ENCODE results near the gene DEK. TPM values are rescaled to one million over a fixed set of nuclear protein-coding genes. Genes with fewer than 3 reads are reported as not detected.

The DEK gene
- total and polyA plus RNA-seq, 4 donors, result 35.2 to 87.6 (median 56.6) TPM

GRCh38 chr6:18277237-18278006, 13.1 kb upstream of the DEK start:
- ATAC-seq (ENCODE audit: insufficient read depth, low FRiP score) (no peak), DNase-seq (no peak)
- Histone ChIP-seq H3K9ac (ENCODE audit: insufficient read depth in 1 of 2, low read length in 2 of 2) (no peak overlapping the region), H3K36me3 (ENCODE audit: control insufficient read depth in 4 of 4, insufficient read depth in 4 of 4, low read length in 4 of 4) (no peaks in the 10 kb centered on the region), H3K27me3 (ENCODE audit: control insufficient read depth in 3 of 3, insufficient read depth in 3 of 3, low read length in 2 of 3) (peaks cover 0 to 49% (median 31%) of the 10 kb centered on the region in 3 donors), H3K4me1 (ENCODE audit: control insufficient read depth in 5 of 5, insufficient read depth in 5 of 5, low read length in 5 of 5) (peaks cover 0 to 7% (median 0%) of the 10 kb centered on the region in 5 donors), H3K4me3 (no peak overlapping the region), H3K9me3 (ENCODE audit: control insufficient read depth in 4 of 4, insufficient read depth in 3 of 4, low read length in 3 of 4) (no peaks in the 10 kb centered on the region), H3K27ac (ENCODE audit: low read depth in 1 of 2, low read length in 1 of 2) (no peak overlapping the region)
- TF ChIP-seq, protein P1, sequence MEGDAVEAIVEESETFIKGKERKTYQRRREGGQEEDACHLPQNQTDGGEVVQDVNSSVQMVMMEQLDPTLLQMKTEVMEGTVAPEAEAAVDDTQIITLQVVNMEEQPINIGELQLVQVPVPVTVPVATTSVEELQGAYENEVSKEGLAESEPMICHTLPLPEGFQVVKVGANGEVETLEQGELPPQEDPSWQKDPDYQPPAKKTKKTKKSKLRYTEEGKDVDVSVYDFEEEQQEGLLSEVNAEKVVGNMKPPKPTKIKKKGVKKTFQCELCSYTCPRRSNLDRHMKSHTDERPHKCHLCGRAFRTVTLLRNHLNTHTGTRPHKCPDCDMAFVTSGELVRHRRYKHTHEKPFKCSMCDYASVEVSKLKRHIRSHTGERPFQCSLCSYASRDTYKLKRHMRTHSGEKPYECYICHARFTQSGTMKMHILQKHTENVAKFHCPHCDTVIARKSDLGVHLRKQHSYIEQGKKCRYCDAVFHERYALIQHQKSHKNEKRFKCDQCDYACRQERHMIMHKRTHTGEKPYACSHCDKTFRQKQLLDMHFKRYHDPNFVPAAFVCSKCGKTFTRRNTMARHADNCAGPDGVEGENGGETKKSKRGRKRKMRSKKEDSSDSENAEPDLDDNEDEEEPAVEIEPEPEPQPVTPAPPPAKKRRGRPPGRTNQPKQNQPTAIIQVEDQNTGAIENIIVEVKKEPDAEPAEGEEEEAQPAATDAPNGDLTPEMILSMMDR (IDR thresholded peaks at IDR 0.05; ENCODE audit: control extremely low read depth, extremely low read depth), result no peak
- 3 to 4% methylated on average over 52 to 67 of the region's 67 CpGs for WGBS, 2 donors

DNA sequence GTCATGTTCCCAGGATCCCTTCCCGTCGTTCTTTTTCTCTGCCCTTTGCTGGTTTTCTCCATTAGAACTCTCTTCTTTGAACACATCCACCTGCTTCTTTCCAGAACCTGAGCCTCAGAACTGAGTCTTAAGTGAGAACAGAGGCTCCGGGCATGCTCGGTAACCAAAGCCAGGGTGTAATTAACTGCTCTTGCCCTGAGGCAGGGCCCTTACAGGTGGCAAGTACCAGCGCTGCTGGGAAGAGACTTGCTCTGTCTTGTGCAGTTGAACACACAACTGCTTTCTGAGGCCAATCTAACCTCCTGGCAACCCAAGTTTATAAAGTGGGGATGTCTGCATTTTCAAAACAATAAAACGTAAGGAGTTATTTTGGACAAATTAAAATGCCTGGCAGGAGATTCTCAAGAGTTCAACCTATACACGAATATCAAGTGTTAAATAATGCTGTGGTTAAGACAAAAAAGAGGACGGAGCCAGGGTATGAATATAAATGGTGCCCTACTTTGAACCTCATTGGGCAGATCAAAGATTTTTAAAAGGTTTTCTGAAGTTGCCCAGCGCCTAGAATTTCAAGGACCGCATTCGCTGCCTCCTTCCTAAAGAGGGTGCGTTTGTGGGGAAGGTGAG, 12.4 kb upstream of the DEK start:
- Histone ChIP-seq H3K4me3 (no peak overlapping the region), H3K36me3 (ENCODE audit: control insufficient read depth in 4 of 4, insufficient read depth in 4 of 4, low read length in 4 of 4) (no peaks in the 10 kb centered on the region), H3K27ac (ENCODE audit: low read depth in 1 of 2, low read length in 1 of 2) (no peak overlapping the region), H3K4me1 (ENCODE audit: control insufficient read depth in 5 of 5, insufficient read depth in 5 of 5, low read length in 5 of 5) (peaks cover 0 to 7% (median 0%) of the 10 kb centered on the region in 5 donors), H3K9ac (ENCODE audit: insufficient read depth in 1 of 2, low read length in 2 of 2) (no peak overlapping the region), H3K27me3 (ENCODE audit: control insufficient read depth in 3 of 3, insufficient read depth in 3 of 3, low read length in 2 of 3) (peaks cover 0 to 49% (median 31%) of the 10 kb centered on the region in 3 donors), H3K9me3 (ENCODE audit: control insufficient read depth in 4 of 4, insufficient read depth in 3 of 4, low read length in 3 of 4) (no peaks in the 10 kb centered on the region)
- TF ChIP-seq, protein P1 (IDR thresholded peaks at IDR 0.05; ENCODE audit: control extremely low read depth, extremely low read depth), result no peak
- WGBS, 2 donors, result 23 to 25% methylated on average over 12 of the region's 12 CpGs
- no peak for ATAC-seq (ENCODE audit: insufficient read depth, low FRiP score)
- no peak for DNase-seq

DNA sequence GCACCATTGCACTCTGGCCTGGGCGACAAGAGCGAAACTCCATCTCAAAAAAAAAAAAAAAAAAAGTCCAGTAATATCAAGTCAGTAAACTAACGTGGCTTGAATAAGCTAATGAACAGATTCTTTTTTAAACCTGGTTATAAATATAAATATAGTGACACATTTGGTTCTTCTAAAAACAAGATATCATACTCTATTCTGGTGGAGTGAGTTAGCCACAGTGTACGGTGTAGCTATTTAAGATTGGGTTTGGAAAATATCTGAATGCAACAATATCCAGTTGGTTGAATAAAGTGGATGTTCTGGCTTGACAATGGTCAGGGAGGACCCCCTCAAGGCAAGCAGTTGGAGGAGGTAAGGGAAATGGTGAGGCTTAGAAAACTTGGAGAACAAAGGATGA, 5.9 kb upstream of the DEK start:
- WGBS, 2 donors, result 93 to 96% methylated on average over 4 of the region's 4 CpGs
- Histone ChIP-seq H3K9ac (ENCODE audit: insufficient read depth in 1 of 2, low read length in 2 of 2) (no peak overlapping the region), H3K27ac (ENCODE audit: low read depth in 1 of 2, low read length in 1 of 2) (no peak overlapping the region), H3K36me3 (ENCODE audit: control insufficient read depth in 4 of 4, insufficient read depth in 4 of 4, low read length in 4 of 4) (no peaks in the 10 kb centered on the region), H3K27me3 (ENCODE audit: control insufficient read depth in 3 of 3, insufficient read depth in 3 of 3, low read length in 2 of 3) (peaks cover 0 to 1% (median 0%) of the 10 kb centered on the region in 3 donors), H3K9me3 (ENCODE audit: control insufficient read depth in 4 of 4, insufficient read depth in 3 of 4, low read length in 3 of 4) (peaks cover 0 to 4% (median 1%) of the 10 kb centered on the region in 4 donors), H3K4me1 (ENCODE audit: control insufficient read depth in 5 of 5, insufficient read depth in 5 of 5, low read length in 5 of 5) (peaks cover 0 to 6% (median 0%) of the 10 kb centered on the region in 5 donors), H3K4me3 (no peak overlapping the region)
- TF ChIP-seq, protein P1 (IDR thresholded peaks at IDR 0.05; ENCODE audit: control extremely low read depth, extremely low read depth), result no peak
- no peak for DNase-seq
- ATAC-seq (ENCODE audit: insufficient read depth, low FRiP score), result no peak

Measured in lung (tissue), 12 donors.